ENCODE results near the gene EBF3.

DNA sequence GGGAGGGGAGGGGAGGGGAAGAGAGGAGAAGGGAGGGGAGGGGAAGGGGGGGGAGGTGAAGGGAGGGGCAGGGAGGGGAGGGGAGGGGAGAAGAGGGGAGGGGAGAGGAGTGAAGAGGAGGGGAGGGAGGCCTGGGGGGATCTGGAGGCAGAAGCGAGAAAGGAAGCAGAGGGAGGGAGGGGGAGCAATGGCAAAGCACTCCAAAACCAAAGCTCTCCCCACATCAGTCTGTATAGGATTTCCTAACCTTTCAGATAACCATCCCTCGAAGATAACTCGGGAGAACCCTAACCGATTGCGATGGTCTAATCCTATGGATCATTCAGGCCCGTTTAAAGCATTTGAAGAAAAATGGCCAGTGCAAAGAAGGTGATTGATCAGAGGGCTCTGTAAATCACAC, 19.0 kb downstream of the EBF3 start:
- no peak for TF ChIP-seq POLR2AphosphoS5 (IDR thresholded peaks at IDR 0.05; ENCODE audit: borderline replicate concordance, low read depth, low read length)
- TF ChIP-seq EZH2 (IDR thresholded peaks at IDR 0.05): no peak
- TF ChIP-seq FOXP2 (optimal IDR thresholded peaks at IDR 0.05; ENCODE audit: control extremely low read depth, extremely low read length, insufficient read depth): no peak
